Activated T-cell treated with anti-CD3 and anti-CD28 coated beads, Interleukin-2, amount 50 U/mL, for 24 hours (primary cell): ENCODE data around the gene CCNY.
"Not testable (repeated sequence)": the region's sequence is repeated elsewhere in the genome, so short reads cannot be mapped to it uniquely, and the experiment has no call there.

Experiments
- DNase-seq: peaks from one replicate; pipeline ENCODE4 v3.0.0-alpha.2; 2020
- H3K27ac Mint-ChIP-seq: 2 replicates; pipeline ENCODE4 v1.8.0; 2020; ENCODE audit warnings: mild to moderate bottlenecking, mixed read lengths
- H3K27me3 Mint-ChIP-seq: 2 replicates; pipeline ENCODE4 v1.8.0; 2020; ENCODE audit warnings: mixed read lengths
- H3K36me3 Mint-ChIP-seq: 2 replicates; pipeline ENCODE4 v1.8.0; 2020; ENCODE audit warnings: low read depth, mixed read lengths
- H3K4me1 Mint-ChIP-seq: 2 replicates; pipeline ENCODE4 v1.8.0; 2020; ENCODE audit warnings: low read depth, mixed read lengths
- H3K4me3 Mint-ChIP-seq: 2 replicates; pipeline ENCODE4 v1.8.0; 2020; ENCODE audit warnings: mild to moderate bottlenecking, moderate library complexity, mixed read lengths
- H3K9me3 Mint-ChIP-seq: 2 replicates; pipeline ENCODE4 v1.8.0; 2020; ENCODE audit warnings: mixed read lengths

Gene CCNY

DNA sequence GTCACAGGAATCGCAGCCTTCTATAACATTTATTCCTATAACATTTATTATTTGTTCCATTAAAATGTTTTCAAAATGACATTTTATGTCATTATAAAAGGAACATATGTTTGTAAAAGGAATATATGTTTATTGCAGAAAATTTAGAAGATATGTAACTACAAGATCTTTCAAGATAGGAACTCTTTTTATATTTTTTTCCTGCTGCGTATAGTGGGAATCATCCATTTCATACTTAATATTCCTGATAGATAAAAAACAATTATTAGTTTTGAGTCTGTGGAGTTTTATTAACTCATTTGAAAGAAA lies 55.6 kb downstream of the CCNY start:
- DNase-seq = no peak
- Mint-ChIP-seq H3K4me3 (no peak overlapping the region), H3K4me1 (peaks cover 69% of the 10 kb centered on the region), H3K36me3 (peaks cover 27% of the 10 kb centered on the region), H3K27ac (no peak overlapping the region), H3K9me3 (peaks cover 17% of the 10 kb centered on the region), H3K27me3 (no peaks in the 10 kb centered on the region)

DNA sequence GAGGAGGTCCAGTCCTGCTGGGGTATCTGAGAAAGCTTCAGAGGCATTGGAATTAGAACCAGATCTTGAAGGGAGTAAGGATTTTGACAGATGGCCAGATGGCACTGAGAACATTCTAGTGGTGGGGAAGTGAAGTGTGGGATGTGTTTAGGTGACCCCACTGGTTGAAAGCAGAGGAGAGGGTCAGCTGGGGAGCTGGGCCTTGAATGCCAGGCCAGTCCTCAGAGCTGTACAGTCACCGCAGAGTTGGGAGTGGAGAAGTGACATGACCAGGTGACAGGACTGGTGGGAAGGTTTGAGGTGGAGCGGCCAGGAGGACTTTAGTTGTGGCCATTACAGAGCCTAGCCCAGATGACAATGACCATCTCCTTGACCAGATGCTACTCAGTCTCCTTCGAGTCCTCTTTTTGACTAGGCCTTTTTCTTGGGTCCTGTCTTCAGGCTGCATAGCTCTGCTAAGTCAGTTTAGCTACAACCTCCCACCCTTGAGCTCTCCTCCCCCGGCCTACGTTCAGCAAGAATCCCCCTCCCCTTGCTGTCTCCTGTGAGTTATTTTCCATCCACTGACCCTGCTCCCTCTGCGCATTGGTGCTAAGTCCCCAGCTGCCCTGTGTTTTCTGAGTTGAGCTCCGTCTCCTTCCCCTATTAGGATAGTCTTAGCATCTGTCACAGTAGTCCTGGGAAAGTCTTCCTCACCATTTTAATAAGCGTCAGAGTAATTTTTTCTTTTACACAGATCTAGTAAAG lies 56.3 kb downstream of the CCNY start:
- Mint-ChIP-seq H3K36me3 (peaks cover 25% of the 10 kb centered on the region), H3K4me3 (no peak overlapping the region), H3K27me3 (no peaks in the 10 kb centered on the region), H3K4me1 (peaks cover 70% of the 10 kb centered on the region), H3K9me3 (peaks cover 14% of the 10 kb centered on the region), H3K27ac (no peak overlapping the region)
- DNase-seq = no peak

DNA sequence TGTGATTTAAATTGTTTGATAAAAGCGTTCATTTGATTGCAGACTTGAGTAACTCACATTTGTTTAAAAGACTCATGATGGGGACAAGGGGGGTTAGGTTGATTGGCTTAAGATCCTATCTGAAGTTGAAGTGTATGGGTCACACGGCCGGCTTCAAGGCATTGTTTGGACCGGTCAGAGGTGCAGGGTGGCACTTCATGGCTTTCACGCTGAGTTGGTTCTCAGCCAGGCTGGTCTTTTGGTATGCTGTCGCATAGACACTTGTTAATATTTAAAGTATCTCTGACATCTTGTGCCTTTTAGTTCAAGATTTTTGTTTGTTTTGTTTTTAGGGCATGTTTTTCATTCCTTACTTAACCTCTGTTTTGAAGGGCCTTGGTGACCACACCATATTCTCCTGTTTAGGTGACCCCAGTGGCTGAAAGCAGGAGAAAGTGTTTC lies 58.1 kb downstream of the CCNY start:
- H3K27me3 Mint-ChIP-seq = no peaks in the 10 kb centered on the region
- H3K9me3 Mint-ChIP-seq = peaks cover 14% of the 10 kb centered on the region
- H3K27ac Mint-ChIP-seq = no peak overlapping the region
- DNase-seq = no peak
- H3K4me1 Mint-ChIP-seq = peaks cover 73% of the 10 kb centered on the region
- peaks cover 20% of the 10 kb centered on the region for H3K36me3 Mint-ChIP-seq
- H3K4me3 Mint-ChIP-seq = no peak overlapping the region

DNA sequence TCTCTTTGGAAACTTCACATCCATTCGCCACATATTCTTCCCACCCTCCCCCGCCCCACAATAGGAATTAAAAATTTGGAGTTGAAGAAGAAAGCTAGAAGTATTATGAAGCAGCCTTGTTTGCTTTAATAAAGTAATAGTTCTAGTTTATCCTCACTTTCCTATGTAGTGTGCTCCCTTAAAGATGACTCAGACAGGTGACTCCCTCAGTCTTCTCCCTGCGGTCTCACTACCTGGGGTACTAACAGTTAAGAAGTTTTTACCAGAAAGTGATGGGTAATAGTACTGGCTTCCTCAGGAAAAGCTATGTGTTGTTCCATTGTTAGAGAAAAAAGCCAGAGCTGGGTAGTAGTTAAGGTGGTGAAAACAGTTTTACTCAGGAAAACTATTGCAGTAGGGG lies 58.6 kb downstream of the CCNY start:
- Mint-ChIP-seq H3K9me3 (peaks cover 11% of the 10 kb centered on the region), H3K4me3 (no peak overlapping the region), H3K36me3 (peaks cover 15% of the 10 kb centered on the region), H3K27me3 (no peaks in the 10 kb centered on the region), H3K27ac (no peak overlapping the region), H3K4me1 (peaks cover 76% of the 10 kb centered on the region)
- DNase-seq = no peak

DNA sequence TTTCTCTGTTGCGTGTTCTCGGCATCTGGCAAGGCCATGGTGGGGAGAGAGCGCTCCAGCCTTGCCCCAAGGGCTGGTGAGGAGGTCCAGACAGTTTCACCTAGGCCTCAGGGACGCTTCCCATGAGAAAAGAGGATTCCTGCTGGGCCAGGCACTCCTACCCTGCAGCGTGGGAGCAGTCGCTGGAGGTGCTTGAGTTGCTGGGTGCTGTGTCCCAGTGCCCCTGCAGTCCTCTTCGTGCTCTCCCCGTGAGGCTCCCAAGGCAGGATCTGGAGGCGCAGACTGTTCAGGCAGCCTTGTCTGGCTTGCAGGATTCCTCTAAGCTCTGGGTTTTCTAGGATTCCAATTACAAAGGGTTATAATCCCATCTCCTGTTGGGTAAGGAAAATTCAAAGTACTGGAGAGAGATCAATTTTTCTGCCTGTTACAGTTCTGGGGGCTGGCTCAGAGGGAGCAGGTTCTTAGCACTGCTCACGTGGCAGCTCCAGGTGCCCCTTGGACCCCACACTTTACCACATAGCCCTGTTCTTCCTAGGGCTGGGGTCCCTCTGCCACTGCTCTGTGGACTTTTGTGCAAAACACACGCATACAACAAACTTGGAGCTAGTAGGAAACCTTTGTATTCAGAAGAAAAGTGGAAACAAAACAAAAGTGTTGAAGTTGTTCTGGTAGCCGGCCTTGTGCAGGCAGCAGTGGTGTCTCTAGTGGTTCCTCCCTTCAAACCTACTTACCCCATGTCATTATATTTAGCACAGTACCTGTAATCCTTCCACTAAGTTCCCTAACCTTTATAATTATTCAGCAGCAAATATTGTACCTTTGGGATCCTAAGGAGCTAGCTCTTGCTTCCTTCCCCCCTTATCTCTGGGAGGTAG lies 60.5 kb downstream of the CCNY start:
- Mint-ChIP-seq H3K4me3 (no peak overlapping the region), H3K36me3 (peaks cover under 1% of the 10 kb centered on the region), H3K9me3 (no peaks in the 10 kb centered on the region), H3K27ac (no peak overlapping the region), H3K27me3 (no peaks in the 10 kb centered on the region), H3K4me1 (peaks cover 73% of the 10 kb centered on the region)
- no peak for DNase-seq

DNA sequence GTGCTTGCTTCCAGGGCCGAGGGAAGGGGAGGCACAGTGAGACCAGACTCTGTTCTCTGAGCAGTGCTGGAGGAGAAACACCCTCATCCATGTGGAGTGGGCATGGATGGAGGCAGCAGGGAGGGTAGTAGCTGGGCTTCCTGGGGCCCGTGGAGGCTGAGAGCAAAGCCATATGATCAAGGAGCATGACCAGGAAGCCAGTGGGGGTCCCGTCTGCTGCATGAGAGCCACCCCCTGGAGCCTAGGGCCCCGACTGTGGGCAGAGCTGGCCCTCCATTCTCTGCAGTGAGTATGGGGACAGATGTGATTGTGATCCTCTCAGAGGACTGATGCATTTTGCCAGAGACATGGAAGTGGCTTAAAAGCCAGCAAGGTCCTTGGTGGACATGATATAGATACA lies 61.6 kb downstream of the CCNY start:
- Mint-ChIP-seq H3K27ac (no peak overlapping the region), H3K4me3 (no peak overlapping the region), H3K9me3 (no peaks in the 10 kb centered on the region), H3K36me3 (no peaks in the 10 kb centered on the region), H3K4me1 (peaks cover 63% of the 10 kb centered on the region), H3K27me3 (no peaks in the 10 kb centered on the region)
- DNase-seq = no peak

DNA sequence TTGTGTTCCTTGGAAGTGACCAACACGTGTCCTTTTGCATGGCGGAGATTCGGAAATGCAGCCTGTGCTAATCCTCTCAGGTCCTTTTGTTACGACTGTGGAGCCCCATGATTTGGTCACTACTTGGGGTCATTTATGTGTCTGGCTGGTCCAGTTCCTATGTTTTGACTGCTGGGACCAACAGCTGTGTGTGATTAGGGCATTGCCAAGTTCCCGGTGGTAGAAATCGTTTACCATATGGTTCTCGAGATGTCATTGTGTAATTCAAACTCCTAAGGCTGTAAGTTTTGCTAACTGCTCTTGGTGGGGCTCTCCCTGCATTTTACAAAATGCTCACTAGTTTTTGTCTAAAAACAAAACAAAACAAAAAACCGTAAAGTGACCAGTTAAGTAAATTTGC lies 62.0 kb downstream of the CCNY start:
- no peak overlapping the region for H3K4me3 Mint-ChIP-seq
- H3K4me1 Mint-ChIP-seq = peaks cover 59% of the 10 kb centered on the region
- DNase-seq = no peak
- H3K9me3 Mint-ChIP-seq = no peaks in the 10 kb centered on the region
- no peaks in the 10 kb centered on the region for H3K36me3 Mint-ChIP-seq
- H3K27me3 Mint-ChIP-seq = no peaks in the 10 kb centered on the region
- no peak overlapping the region for H3K27ac Mint-ChIP-seq

DNA sequence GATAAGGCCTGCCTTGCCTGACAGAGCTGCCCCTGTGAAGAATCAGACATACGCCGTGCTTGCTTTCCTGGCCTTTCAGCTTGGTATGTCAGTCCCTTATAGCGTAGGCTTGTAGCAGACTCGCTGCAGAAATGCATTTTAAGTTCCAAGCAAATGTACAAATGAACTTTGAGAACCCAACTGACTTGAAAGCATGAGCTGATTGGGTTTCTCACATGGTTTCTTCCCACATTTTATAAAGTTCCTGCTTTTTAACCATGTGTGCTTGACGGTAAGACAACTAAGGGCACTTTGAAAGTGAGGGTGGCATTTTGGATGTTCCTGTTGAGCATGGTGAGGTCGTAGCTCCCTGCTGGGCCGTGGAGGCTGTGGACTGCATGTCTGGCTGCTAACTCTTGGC lies 62.6 kb downstream of the CCNY start:
- Mint-ChIP-seq H3K4me3 (no peak overlapping the region), H3K27ac (no peak overlapping the region), H3K27me3 (no peaks in the 10 kb centered on the region), H3K36me3 (no peaks in the 10 kb centered on the region), H3K9me3 (no peaks in the 10 kb centered on the region), H3K4me1 (peaks cover 55% of the 10 kb centered on the region)
- DNase-seq = no peak

DNA sequence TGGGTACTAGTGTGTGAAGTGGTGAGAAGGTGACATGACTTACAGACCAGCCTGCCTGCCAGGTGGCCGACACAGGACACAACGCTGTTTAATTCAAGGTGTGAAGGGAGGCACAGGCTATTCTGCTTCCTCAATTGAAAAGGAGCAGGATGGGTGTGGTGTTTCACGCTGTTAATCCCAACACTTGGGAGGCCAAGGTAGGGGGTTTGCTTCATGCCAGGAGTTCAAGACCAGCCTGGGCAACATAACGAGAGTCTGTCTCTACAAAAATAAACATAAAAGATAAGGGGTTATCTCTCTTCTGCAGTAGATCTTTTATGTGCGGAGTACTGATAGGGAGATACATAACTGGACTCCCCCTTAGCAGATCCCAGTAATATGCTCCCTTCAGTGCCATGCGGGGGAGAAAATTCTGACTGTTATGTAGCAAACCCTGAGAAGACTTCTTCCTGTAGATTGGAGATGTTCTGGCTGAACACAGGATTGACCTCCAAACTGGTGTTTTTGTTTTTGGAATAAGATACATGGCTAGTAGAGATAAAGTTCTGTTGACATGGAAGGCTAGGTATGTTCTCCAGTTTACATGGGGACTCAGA lies 63.2 kb downstream of the CCNY start:
- Mint-ChIP-seq H3K27ac (no peak overlapping the region), H3K27me3 (no peaks in the 10 kb centered on the region), H3K36me3 (no peaks in the 10 kb centered on the region), H3K9me3 (no peaks in the 10 kb centered on the region), H3K4me3 (no peak overlapping the region), H3K4me1 (peaks cover 49% of the 10 kb centered on the region)
- no peak for DNase-seq

DNA sequence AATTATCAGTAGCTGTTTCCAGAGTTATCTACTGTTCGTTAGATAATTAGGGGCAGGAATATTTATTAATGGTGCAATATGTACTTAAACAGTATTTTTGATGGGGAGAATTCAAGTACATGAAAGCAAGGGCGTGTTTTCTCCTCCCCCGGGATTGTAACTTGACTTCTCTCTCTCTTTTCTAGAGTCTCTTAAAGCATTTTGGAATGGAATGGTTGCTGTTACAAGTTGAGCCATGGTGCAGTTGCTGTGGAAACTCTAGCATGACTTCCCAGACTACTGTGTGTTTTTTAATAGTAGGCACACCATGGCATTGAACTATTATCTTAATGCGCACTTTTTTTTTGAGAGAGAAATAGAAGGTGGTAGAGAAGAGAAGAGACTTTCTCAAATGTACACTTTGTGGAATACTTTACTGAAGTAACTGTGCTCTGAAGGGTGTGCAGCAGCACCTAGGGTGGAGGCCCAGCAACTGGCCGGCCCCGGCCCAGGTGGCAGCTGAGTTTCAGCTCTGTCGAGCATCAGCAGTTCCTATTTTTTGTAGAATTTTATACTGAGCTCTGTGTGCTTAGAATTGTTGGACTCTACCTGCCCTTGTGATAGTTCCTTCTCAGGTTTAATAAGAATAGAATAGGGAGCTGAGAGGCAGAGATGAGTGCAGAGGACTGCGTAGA lies 64.4 kb downstream of the CCNY start:
- no peak for DNase-seq
- H3K27ac Mint-ChIP-seq = no peak overlapping the region
- no peaks in the 10 kb centered on the region for H3K9me3 Mint-ChIP-seq
- peaks cover 41% of the 10 kb centered on the region for H3K4me1 Mint-ChIP-seq
- no peak overlapping the region for H3K4me3 Mint-ChIP-seq
- H3K27me3 Mint-ChIP-seq = no peaks in the 10 kb centered on the region
- H3K36me3 Mint-ChIP-seq = no peaks in the 10 kb centered on the region

DNA sequence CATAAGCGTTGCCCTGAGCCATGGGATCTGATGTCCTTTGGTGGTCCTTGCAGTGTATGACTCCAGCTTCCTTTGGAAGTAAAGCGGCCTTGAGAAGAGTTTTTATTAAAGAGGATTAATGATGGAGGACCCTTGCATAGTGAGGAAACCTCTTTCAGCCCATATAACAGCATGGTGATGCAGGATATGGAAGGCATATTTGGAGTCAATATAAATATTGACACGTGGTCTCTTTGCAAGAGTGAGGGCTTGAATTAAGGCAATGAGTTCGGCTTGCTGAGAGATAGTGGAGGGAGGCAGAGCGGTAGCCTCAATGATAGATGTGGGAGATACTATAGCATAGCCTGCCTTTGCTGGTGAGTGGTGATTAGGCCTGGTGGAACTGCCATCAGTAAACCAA lies 67.2 kb downstream of the CCNY start:
- H3K9me3 Mint-ChIP-seq, DNase-seq, H3K36me3 Mint-ChIP-seq, H3K4me3 Mint-ChIP-seq, H3K27me3 Mint-ChIP-seq, H3K27ac Mint-ChIP-seq: not testable (repeated sequence)
- H3K4me1 Mint-ChIP-seq = peaks cover 38% of the 10 kb centered on the region

DNA sequence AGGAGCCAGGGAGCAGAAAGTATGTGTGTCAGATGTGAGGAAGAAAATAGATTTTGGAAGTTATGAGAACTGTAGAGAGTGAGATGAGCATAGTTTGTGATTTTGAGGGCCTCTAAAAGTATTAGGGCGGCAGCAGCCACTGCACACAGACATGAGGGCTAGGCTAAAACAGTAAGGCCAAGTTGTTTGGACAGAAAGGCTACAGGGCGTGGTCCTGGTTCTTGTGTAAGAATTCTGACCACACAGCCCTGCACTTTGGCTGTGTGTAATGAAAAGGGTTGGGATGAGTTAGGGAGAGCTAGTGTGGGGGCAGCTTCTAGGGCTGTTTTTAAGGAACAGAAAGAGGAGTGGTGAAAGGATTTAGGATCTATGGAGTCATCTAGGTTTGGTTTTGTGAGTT lies 67.8 kb downstream of the CCNY start:
- H3K27ac Mint-ChIP-seq, DNase-seq, H3K9me3 Mint-ChIP-seq, H3K4me3 Mint-ChIP-seq, H3K27me3 Mint-ChIP-seq, H3K36me3 Mint-ChIP-seq: not testable (repeated sequence)
- H3K4me1 Mint-ChIP-seq = peaks cover 40% of the 10 kb centered on the region

DNA sequence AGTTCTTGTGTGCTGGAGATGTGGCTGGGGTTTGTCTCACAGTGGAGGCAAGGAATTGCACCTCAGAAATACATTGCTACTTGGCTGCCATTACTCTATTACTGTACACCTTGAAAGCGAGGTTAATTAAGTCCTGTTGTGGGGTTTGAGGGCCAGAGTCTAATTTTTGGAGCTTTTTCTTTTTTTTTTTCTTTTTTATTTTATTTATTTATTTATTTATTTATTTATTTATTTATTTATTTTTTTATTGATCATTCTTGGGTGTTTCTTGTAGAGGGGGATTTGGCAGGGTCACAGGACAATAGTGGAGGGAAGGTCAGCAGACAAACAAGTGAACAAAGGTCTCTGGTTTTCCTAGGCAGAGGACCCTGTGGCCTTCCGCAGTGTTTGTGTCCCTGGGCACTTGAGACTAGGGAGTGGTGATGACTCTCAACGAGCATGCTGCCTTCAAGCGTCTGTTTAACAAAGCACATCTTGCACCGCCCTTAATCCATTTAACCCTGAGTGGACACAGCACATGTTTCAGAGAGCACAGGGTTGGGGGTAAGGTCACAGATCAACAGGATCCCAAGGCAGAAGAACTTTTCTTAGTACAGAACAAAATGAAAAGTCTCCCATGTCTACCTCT lies 69.8 kb downstream of the CCNY start:
- DNase-seq, H3K9me3 Mint-ChIP-seq, H3K27me3 Mint-ChIP-seq, H3K36me3 Mint-ChIP-seq, H3K4me3 Mint-ChIP-seq, H3K27ac Mint-ChIP-seq: not testable (repeated sequence)
- peaks cover 46% of the 10 kb centered on the region for H3K4me1 Mint-ChIP-seq

DNA sequence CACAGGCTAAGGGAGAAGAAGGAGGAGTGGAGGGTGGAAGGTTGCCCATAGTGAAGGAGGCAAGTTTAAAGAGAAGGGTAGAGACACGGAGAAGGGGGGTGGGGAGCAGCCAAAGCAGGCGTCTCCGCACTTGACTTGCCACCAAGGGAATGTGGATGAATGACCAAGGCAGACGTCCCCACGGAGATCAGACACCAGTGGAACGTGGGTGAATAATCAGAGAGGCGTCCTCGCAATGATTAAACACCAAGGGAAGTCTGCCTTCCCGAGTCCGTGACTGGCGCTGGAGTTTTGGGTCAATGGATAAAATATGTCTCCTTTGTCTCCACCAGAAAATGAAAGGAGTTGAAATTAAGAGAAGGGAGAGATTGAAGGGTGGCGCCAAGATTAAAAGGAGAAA lies 71.4 kb downstream of the CCNY start:
- not testable (repeated sequence) for H3K27me3 Mint-ChIP-seq, H3K27ac Mint-ChIP-seq, H3K36me3 Mint-ChIP-seq, H3K9me3 Mint-ChIP-seq, H3K4me3 Mint-ChIP-seq, DNase-seq
- peaks cover 46% of the 10 kb centered on the region for H3K4me1 Mint-ChIP-seq
